Endodermal cell (in vitro differentiated cells): ENCODE results near the gene PGD. TPM values are rescaled to one million over a fixed set of nuclear protein-coding genes. Genes with fewer than 3 reads are reported as not detected.

Experiments
- DNase-seq: peaks from one replicate; pipeline ENCODE4 v3.0.0-alpha.2; 2017
- H3K27ac ChIP-seq: 2 replicates; pipeline ENCODE4 v1.5.1; 2013; ENCODE audit warnings: mild to moderate bottlenecking, low read depth, low read length, moderate library complexity
- H3K27me3 ChIP-seq: 2 replicates; pipeline ENCODE4 v1.6.1; 2013; ENCODE audit warnings: mild to moderate bottlenecking, low read length, moderate library complexity; ENCODE audit not compliant: insufficient read depth, control insufficient read depth, poor library complexity, severe bottlenecking
- H3K36me3 ChIP-seq: 2 replicates; pipeline ENCODE4 v1.7.0; 2013; ENCODE audit warnings: mild to moderate bottlenecking, low read length, moderate library complexity; ENCODE audit not compliant: control insufficient read depth, insufficient read depth
- H3K4me1 ChIP-seq: one replicate; pipeline ENCODE4 v1.7.0; 2013; ENCODE audit warnings: low read length; ENCODE audit not compliant: control insufficient read depth, insufficient read depth
- H3K4me3 ChIP-seq: 2 replicates; pipeline ENCODE4 v1.5.1; 2013; ENCODE audit warnings: mild to moderate bottlenecking, low read length, moderate library complexity
- H3K9ac ChIP-seq: 2 replicates; pipeline ENCODE4 v1.6.1; 2013; ENCODE audit warnings: mild to moderate bottlenecking, low read length, moderate library complexity; ENCODE audit not compliant: poor library complexity, severe bottlenecking; ENCODE audit errors: extremely low read depth
- H3K9me3 ChIP-seq: 2 replicates; pipeline ENCODE4 v1.6.1; 2013; ENCODE audit warnings: mild to moderate bottlenecking, low read length, moderate library complexity; ENCODE audit not compliant: control insufficient read depth
- H3K27ac Mint-ChIP-seq: 2 replicates; pipeline ENCODE4 v1.8.0; 2020; ENCODE audit warnings: mixed read lengths
- H3K27me3 Mint-ChIP-seq: 2 replicates; pipeline ENCODE4 v1.8.0; 2021; ENCODE audit warnings: mild to moderate bottlenecking, mixed read lengths; ENCODE audit not compliant: insufficient read depth
- H3K36me3 Mint-ChIP-seq: 2 replicates; pipeline ENCODE4 v1.8.0; 2020; ENCODE audit warnings: low read depth, mixed read lengths
- H3K4me1 Mint-ChIP-seq: 2 replicates; pipeline ENCODE4 v1.8.0; 2020; ENCODE audit warnings: mixed read lengths
- H3K4me3 Mint-ChIP-seq: 2 replicates; pipeline ENCODE4 v1.8.0; 2020; ENCODE audit warnings: mild to moderate bottlenecking, moderate library complexity, mixed read lengths
- H3K9me3 Mint-ChIP-seq: 2 replicates; pipeline ENCODE4 v1.8.0; 2020; ENCODE audit warnings: mild to moderate bottlenecking, mixed read lengths
- CTCF ChIP-seq: fragments of 200-600 bp; sonication (generic); conservative IDR thresholded peaks from 2 replicates; pipeline ENCODE4 v1.5.0; 2021; ENCODE audit warnings: antibody characterized with exemption, mild to moderate bottlenecking
- WGBS, 2 experiments: methylation state at CpG; one replicate each; pipeline versions ENCODE4 v1.1.5 to v1.1.7; 2013; ENCODE audit warnings: missing lambda C conversion rate in 2 of 2, mixed read lengths in 1 of 2; ENCODE audit not compliant: insufficient coverage in 1 of 2, insufficient read length in 1 of 2; 5-methylcytosine and 5-hydroxymethylcytosine counted together
- total RNA-seq, 2 donors: library from RNA; stranded (reverse); fragmentation: NEBNext Ultra II Directional in 1 of 2; extraction: Animal tissue kit (Norgen Biotek cat#: 25700) in 1 of 2; gene quantifications; 2 replicates in 1 of 2; 3 replicates in 1 of 2; pipeline ENCODE4 v1.2.1, GENCODE V29; 2021

The PGD gene
- total RNA-seq, 2 donors from 2014 or later = 198 to 217 TPM

- Histone ChIP-seq H3K9me3 (no peaks in the 10 kb centered on the region), H3K27me3 (no peaks in the 10 kb centered on the region), H3K27ac (no peak overlapping the region), H3K9ac (no peak overlapping the region), H3K4me1 (no peaks in the 10 kb centered on the region), H3K4me3 (no peak overlapping the region), H3K36me3 (peaks cover 52% of the 10 kb centered on the region)
- no peak for DNase-seq
- no peaks in the 10 kb centered on the region for H3K27me3 Mint-ChIP-seq
- no peak overlapping the region for H3K4me3 Mint-ChIP-seq
- no peaks in the 10 kb centered on the region for H3K9me3 Mint-ChIP-seq
- TF ChIP-seq CTCF = no peak
- H3K4me1 Mint-ChIP-seq = no peaks in the 10 kb centered on the region
- peaks cover 49% of the 10 kb centered on the region for H3K36me3 Mint-ChIP-seq
- WGBS, 2 experiments = 100% methylated on average over 1 of the region's 1 CpG; no CpG with 5 or more reads in 1 of the 2 experiments
- H3K27ac Mint-ChIP-seq = no peak overlapping the region
These were observed 38.8 kb upstream of the PGD start for GRCh38 chr1:10360045-10360444.

- no peaks in the 10 kb centered on the region for H3K4me1 Mint-ChIP-seq
- no peak overlapping the region for H3K9ac ChIP-seq
- peaks cover 55% of the 10 kb centered on the region for H3K36me3 ChIP-seq
- H3K4me3 ChIP-seq = no peak overlapping the region
- no peaks in the 10 kb centered on the region for H3K27me3 ChIP-seq
- H3K4me1 ChIP-seq = no peaks in the 10 kb centered on the region
- H3K4me3 Mint-ChIP-seq = no peak overlapping the region
- peaks cover 55% of the 10 kb centered on the region for H3K36me3 Mint-ChIP-seq
- TF ChIP-seq CTCF = no peak
- DNase-seq = no peak
- H3K9me3 Mint-ChIP-seq = no peaks in the 10 kb centered on the region
- WGBS, 2 experiments = 96 to 99% methylated on average over 10 of the region's 10 CpGs
- no peaks in the 10 kb centered on the region for H3K9me3 ChIP-seq
- no peak overlapping the region for H3K27ac Mint-ChIP-seq
- no peak overlapping the region for H3K27ac ChIP-seq
- no peaks in the 10 kb centered on the region for H3K27me3 Mint-ChIP-seq
These were observed 37.3 kb upstream of the PGD start for GRCh38 chr1:10361515-10361914.

GRCh38 chr1:10368194-10368593 is 30.7 kb upstream of the PGD start:
- H3K36me3 Mint-ChIP-seq = peaks cover 64% of the 10 kb centered on the region
- peak; percentile 28 for DNase-seq
- H3K9me3 ChIP-seq = no peaks in the 10 kb centered on the region
- H3K4me1 ChIP-seq = no peaks in the 10 kb centered on the region
- H3K27ac Mint-ChIP-seq = no peak overlapping the region
- no peak overlapping the region for H3K4me3 Mint-ChIP-seq
- peaks cover 3% of the 10 kb centered on the region for H3K4me1 Mint-ChIP-seq
- no peak overlapping the region for H3K4me3 ChIP-seq
- 87 to 93% methylated on average over 6 of the region's 6 CpGs for WGBS, 2 experiments
- no peak overlapping the region for H3K27ac ChIP-seq
- TF ChIP-seq CTCF = no peak
- no peaks in the 10 kb centered on the region for H3K9me3 Mint-ChIP-seq
- no peaks in the 10 kb centered on the region for H3K27me3 ChIP-seq
- H3K27me3 Mint-ChIP-seq = no peaks in the 10 kb centered on the region
- no peak overlapping the region for H3K9ac ChIP-seq
- H3K36me3 ChIP-seq = peaks cover 66% of the 10 kb centered on the region
